ENCODE measurements around the gene TEX53.

DNA sequence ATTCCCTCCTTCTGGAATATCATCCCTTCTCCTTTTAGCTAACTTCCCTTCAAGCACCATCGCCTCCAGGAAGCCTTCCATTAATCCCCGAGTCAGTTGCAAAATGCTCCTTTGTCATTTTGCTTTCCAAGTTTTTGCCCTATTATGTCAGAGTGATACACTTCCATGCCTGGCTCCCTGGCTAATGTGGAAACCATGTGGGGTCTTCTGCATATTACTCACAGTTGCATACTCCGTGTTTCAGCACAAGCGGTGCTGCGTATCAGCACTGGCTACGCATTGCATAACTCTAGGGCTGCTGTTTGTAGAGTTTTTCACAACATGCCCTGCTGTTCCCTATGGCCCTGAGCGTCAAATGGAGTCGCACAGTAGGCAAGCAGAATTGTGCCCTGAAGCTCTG is 1.9 kb downstream of the TEX53 start:
- TF ChIP-seq, protein P1, sequence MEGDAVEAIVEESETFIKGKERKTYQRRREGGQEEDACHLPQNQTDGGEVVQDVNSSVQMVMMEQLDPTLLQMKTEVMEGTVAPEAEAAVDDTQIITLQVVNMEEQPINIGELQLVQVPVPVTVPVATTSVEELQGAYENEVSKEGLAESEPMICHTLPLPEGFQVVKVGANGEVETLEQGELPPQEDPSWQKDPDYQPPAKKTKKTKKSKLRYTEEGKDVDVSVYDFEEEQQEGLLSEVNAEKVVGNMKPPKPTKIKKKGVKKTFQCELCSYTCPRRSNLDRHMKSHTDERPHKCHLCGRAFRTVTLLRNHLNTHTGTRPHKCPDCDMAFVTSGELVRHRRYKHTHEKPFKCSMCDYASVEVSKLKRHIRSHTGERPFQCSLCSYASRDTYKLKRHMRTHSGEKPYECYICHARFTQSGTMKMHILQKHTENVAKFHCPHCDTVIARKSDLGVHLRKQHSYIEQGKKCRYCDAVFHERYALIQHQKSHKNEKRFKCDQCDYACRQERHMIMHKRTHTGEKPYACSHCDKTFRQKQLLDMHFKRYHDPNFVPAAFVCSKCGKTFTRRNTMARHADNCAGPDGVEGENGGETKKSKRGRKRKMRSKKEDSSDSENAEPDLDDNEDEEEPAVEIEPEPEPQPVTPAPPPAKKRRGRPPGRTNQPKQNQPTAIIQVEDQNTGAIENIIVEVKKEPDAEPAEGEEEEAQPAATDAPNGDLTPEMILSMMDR (IDR thresholded peaks at IDR 0.05), result no peak
- no peak for TF ChIP-seq POLR2A (IDR thresholded peaks at IDR 0.05)
